Tibial artery (tissue), 4 donors: ENCODE data around the gene CHST8.

Experiments used
- DNase-seq, 2 donors: peaks; one replicate each; pipeline ENCODE4 v3.0.0-alpha.2; 2019
- H3K27ac ChIP-seq, 2 donors: fragments of 200-600 bp; sonication (generic) in 1 of 2; 1 replicate in 1 of 2; 2 replicates in 1 of 2; pipeline ENCODE4 v1.5.1; 2018 to 2019; ENCODE audit warnings: mild to moderate bottlenecking in 1 of 2
- H3K27me3 ChIP-seq, 2 donors: fragments of 200-600 bp; sonication (generic) in 1 of 2; one replicate each; pipeline versions ENCODE4 v1.5.1 to v1.6.0; 2016 to 2019
- H3K36me3 ChIP-seq, 3 donors: fragments of 200-600 bp; sonication (generic) in 2 of 3; one replicate each; pipeline ENCODE4 v1.5.1; 2016 to 2019; ENCODE audit warnings: mild to moderate bottlenecking in 2 of 3
- H3K4me1 ChIP-seq, 4 donors: fragments of 200-600 bp; sonication (generic) in 2 of 4; 1 replicate in 3 of 4; 2 replicates in 1 of 4; pipeline ENCODE4 v1.5.1; 2016 to 2019
- H3K4me3 ChIP-seq, 2 donors: fragments of 200-600 bp; sonication (generic) in 1 of 2; 1 replicate in 1 of 2; 2 replicates in 1 of 2; pipeline ENCODE4 v1.5.1; 2018 to 2019; ENCODE audit warnings: mild to moderate bottlenecking in 2 of 2
- H3K9me3 ChIP-seq, 3 donors: fragments of 200-600 bp; sonication (generic) in 1 of 3; one replicate each; pipeline ENCODE4 v1.5.1; 2016 to 2019
- intact Hi-C: fragments of 100-400 bp; cut with DNase I; formaldehyde crosslinking; loops from one replicate; pipeline ENCODE4 v1.15.0; 2023; ENCODE audit warnings: low total_unique reads
- TF ChIP-seq, protein P1 (sequence below), 2 experiments: fragments of 200-600 bp in 1 of 2; fragments of 450-650 bp in 1 of 2; IDR thresholded peaks; one replicate each; pipeline ENCODE4 v1.5.1; 2017 to 2019; ENCODE audit warnings: antibody characterized with exemption in 2 of 2, mild to moderate bottlenecking in 1 of 2, moderate library complexity in 1 of 2

CHST8 gene

DNA sequence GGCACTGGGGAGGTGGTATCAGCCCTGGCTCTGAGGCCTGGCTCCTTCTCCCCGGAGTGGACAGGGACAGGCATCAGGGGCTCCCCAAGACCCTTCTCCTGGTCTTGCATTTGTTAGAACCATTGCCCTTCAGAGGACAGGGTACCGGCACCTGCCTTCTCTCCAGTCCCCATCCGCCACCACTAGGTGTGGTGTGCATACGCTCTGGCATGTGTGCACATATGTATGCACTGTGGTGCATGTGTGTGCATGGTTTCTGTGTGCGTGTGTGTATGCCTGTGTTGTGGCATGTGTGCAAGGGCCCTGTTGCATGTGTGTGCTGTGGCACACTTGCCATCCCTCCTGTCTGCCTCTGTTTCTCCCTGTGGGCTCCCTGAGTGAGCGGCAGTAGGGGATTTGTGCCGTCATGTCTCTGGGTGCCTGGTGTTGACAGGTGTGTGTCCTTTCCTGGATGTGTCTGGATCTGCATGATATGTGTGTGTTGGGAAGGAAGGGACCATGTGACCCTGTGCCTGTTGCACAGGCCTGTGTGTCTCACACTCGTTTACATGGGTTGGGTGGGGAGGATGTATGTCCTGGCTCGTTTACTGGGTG, 184.2 kb downstream of the CHST8 start:
- peaks cover 0 to 34% (median 19%) of the 10 kb centered on the region in 4 donors for H3K4me1 ChIP-seq
- no peaks in the 10 kb centered on the region for H3K27me3 ChIP-seq
- DNase-seq = no peak
- TF ChIP-seq, protein P1, sequence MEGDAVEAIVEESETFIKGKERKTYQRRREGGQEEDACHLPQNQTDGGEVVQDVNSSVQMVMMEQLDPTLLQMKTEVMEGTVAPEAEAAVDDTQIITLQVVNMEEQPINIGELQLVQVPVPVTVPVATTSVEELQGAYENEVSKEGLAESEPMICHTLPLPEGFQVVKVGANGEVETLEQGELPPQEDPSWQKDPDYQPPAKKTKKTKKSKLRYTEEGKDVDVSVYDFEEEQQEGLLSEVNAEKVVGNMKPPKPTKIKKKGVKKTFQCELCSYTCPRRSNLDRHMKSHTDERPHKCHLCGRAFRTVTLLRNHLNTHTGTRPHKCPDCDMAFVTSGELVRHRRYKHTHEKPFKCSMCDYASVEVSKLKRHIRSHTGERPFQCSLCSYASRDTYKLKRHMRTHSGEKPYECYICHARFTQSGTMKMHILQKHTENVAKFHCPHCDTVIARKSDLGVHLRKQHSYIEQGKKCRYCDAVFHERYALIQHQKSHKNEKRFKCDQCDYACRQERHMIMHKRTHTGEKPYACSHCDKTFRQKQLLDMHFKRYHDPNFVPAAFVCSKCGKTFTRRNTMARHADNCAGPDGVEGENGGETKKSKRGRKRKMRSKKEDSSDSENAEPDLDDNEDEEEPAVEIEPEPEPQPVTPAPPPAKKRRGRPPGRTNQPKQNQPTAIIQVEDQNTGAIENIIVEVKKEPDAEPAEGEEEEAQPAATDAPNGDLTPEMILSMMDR (IDR thresholded peaks at IDR 0.05) = no peak
- no peak overlapping the region for H3K4me3 ChIP-seq
- intact Hi-C loops = no loop called here
- H3K27ac ChIP-seq = no peak overlapping the region
- H3K36me3 ChIP-seq = peaks cover 11 to 95% (median 66%) of the 10 kb centered on the region in 3 donors
- H3K9me3 ChIP-seq = no peaks in the 10 kb centered on the region

DNA sequence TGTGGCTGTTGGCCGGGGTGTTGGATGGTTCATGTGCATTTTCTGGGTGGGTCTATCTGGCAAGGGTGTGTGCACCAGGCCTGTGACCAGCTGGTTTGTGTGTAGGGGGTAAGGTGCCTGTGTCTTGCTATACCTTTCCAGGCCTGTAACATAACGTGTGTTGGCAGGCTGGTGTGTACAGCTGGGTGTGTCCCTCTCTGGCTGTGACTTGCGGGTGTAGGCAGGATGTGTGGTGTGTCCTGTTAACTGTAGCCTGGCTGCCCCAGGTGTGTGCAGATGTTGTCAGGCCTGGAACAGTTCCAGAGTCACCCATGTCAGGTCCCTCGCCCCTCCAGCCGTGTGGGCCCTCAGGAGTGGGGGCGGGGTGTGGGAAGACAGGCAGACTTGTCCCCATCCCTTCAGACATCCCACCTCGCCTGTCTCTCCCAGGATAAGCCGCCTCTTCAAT, 184.7 kb downstream of the CHST8 start:
- H3K27ac ChIP-seq = no peak overlapping the region
- TF ChIP-seq, protein P1 (IDR thresholded peaks at IDR 0.05) = no peak
- peaks cover 0 to 32% (median 15%) of the 10 kb centered on the region in 4 donors for H3K4me1 ChIP-seq
- peaks cover 17 to 95% (median 66%) of the 10 kb centered on the region in 3 donors for H3K36me3 ChIP-seq
- no peak overlapping the region for H3K4me3 ChIP-seq
- intact Hi-C loops = no loop called here
- no peaks in the 10 kb centered on the region for H3K9me3 ChIP-seq
- H3K27me3 ChIP-seq = no peaks in the 10 kb centered on the region
- DNase-seq = no peak

DNA sequence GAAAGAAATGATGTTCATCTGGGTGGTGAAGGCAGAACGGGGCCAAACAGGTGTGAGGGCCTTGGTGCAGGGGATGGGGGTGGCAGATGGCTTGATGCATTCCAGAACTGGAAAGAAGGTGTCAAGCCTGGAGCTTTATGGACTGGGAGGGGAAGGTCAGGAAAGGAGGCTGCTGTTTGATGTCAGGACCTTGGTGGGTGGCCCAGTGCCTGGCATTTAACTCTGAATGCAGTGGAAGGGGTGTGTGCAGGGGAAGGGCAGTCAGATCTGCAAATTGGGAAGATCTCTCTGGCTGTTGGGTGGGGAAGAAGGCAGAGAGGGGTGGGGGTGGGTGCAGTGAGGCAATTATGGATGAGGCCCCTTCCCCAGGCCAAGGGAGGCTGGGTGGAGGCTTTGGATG, 186.6 kb downstream of the CHST8 start:
- Histone ChIP-seq H3K4me3 (no peak overlapping the region), H3K4me1 (peaks cover 0 to 23% (median 11%) of the 10 kb centered on the region in 4 donors), H3K27me3 (no peaks in the 10 kb centered on the region), H3K9me3 (no peaks in the 10 kb centered on the region), H3K27ac (no peak overlapping the region), H3K36me3 (peaks cover 17 to 97% (median 68%) of the 10 kb centered on the region in 3 donors)
- intact Hi-C loops = no loop called here
- TF ChIP-seq, protein P1 (IDR thresholded peaks at IDR 0.05) = no peak
- no peak for DNase-seq

DNA sequence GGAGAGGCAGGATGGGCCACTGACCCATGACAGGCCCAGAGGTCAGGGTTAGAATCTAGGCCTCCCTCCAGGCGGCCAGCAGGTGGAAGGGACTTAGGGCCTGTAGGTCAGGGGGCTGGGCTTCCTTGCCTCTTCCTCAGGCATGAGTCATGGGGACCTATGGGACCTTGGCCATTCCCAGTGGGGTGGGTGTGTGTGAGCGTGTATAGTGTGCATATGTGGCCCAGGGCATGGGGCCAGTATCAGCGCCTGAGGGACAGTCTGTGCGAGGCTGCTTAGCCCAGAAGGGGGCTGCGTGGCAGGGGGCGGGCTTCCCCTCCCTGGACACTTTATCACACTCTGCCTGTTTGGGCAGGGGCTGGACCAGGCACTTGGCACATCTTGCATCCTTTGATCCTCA, 188.2 kb downstream of the CHST8 start:
- peaks cover 0 to 7% (median 1%) of the 10 kb centered on the region in 4 donors for H3K4me1 ChIP-seq
- intact Hi-C loops = no loop called here
- TF ChIP-seq, protein P1 (IDR thresholded peaks at IDR 0.05) = no peak
- H3K27ac ChIP-seq = no peak overlapping the region
- no peaks in the 10 kb centered on the region for H3K9me3 ChIP-seq
- H3K36me3 ChIP-seq = peaks cover 17 to 90% (median 72%) of the 10 kb centered on the region in 3 donors
- DNase-seq = peak in 1 of 2 donors; percentile 56
- no peak overlapping the region for H3K4me3 ChIP-seq
- H3K27me3 ChIP-seq = no peaks in the 10 kb centered on the region

DNA sequence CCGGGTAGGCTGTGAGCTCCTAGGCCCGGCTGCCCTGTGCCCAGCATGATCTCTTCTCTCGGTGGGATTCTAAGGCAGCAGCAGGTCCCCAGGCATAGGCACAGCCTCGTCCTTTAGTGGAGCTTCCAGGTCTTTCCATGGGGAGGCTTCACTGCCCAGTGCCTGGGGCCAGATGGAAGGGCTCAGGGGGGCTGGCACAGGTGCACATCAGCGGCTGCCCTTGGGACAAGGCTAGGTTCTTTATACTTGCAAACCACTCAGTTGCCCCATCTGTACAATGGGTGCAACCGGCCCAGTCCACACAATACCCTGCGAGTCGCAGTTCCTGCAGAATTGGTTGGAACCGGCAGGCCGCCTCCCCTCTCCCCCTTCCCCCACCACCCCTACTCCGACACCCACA, 189.1 kb downstream of the CHST8 start:
- intact Hi-C loops = no loop called here
- Histone ChIP-seq H3K36me3 (peaks cover 17 to 82% (median 68%) of the 10 kb centered on the region in 3 donors), H3K4me1 (peaks cover 0 to 4% (median 1%) of the 10 kb centered on the region in 4 donors), H3K27ac (no peak overlapping the region), H3K27me3 (no peaks in the 10 kb centered on the region), H3K9me3 (no peaks in the 10 kb centered on the region), H3K4me3 (no peak overlapping the region)
- TF ChIP-seq, protein P1 (IDR thresholded peaks at IDR 0.05) = no peak
- DNase-seq = no peak
